ENCODE data around the gene CALCOCO2. TPM values are rescaled to one million over a fixed set of nuclear protein-coding genes. Genes with fewer than 3 reads are reported as not detected.
"Not testable (repeated sequence)": the region's sequence is repeated elsewhere in the genome, so short reads cannot be mapped to it uniquely, and the experiment has no call there.

CALCOCO2 gene
- total RNA-seq, 1 donor from 2014 or later = 142 TPM

- Mint-ChIP-seq H3K36me3 (ENCODE audit: unreplicated experiment) (no peaks in the 10 kb centered on the region), H3K4me3 (ENCODE audit: unreplicated experiment) (no peak overlapping the region), H3K9me3 (ENCODE audit: unreplicated experiment) (peaks cover 14% of the 10 kb centered on the region), H3K27me3 (ENCODE audit: unreplicated experiment) (peaks cover 5% of the 10 kb centered on the region), H3K27ac (ENCODE audit: unreplicated experiment) (no peak overlapping the region), H3K4me1 (ENCODE audit: low read depth, unreplicated experiment) (peaks cover 28% of the 10 kb centered on the region)
- no peak for DNase-seq
- TF ChIP-seq CTCF (IDR thresholded peaks at IDR 0.05; ENCODE audit: partially characterized antibody, unreplicated experiment) = no peak
Measured at GRCh38 chr17:48868916-48869500, 38.2 kb downstream of the CALCOCO2 start.

GRCh38 chr17:48869821-48870318 lies 39.0 kb downstream of the CALCOCO2 start:
- peaks cover 5% of the 10 kb centered on the region for H3K27me3 Mint-ChIP-seq (ENCODE audit: unreplicated experiment)
- TF ChIP-seq CTCF (IDR thresholded peaks at IDR 0.05; ENCODE audit: partially characterized antibody, unreplicated experiment) = no peak
- peak overlapping the region; percentile 11 for H3K27ac Mint-ChIP-seq (ENCODE audit: unreplicated experiment)
- H3K4me3 Mint-ChIP-seq (ENCODE audit: unreplicated experiment) = peak overlapping the region; percentile 13
- H3K36me3 Mint-ChIP-seq (ENCODE audit: unreplicated experiment) = no peaks in the 10 kb centered on the region
- peaks cover 15% of the 10 kb centered on the region for H3K9me3 Mint-ChIP-seq (ENCODE audit: unreplicated experiment)
- DNase-seq = no peak
- peaks cover 30% of the 10 kb centered on the region for H3K4me1 Mint-ChIP-seq (ENCODE audit: low read depth, unreplicated experiment)

- peaks cover 15% of the 10 kb centered on the region for H3K9me3 Mint-ChIP-seq (ENCODE audit: unreplicated experiment)
- no peaks in the 10 kb centered on the region for H3K36me3 Mint-ChIP-seq (ENCODE audit: unreplicated experiment)
- H3K4me1 Mint-ChIP-seq (ENCODE audit: low read depth, unreplicated experiment) = peaks cover 30% of the 10 kb centered on the region
- peaks cover 3% of the 10 kb centered on the region for H3K27me3 Mint-ChIP-seq (ENCODE audit: unreplicated experiment)
- DNase-seq = no peak
- no peak for TF ChIP-seq CTCF (IDR thresholded peaks at IDR 0.05; ENCODE audit: partially characterized antibody, unreplicated experiment)
- H3K4me3 Mint-ChIP-seq (ENCODE audit: unreplicated experiment) = no peak overlapping the region
- H3K27ac Mint-ChIP-seq (ENCODE audit: unreplicated experiment) = peak overlapping the region; percentile 92
Measured at GRCh38 chr17:48871035-48871550, 40.3 kb downstream of the CALCOCO2 start.

- peaks cover 2% of the 10 kb centered on the region for H3K27me3 Mint-ChIP-seq (ENCODE audit: unreplicated experiment)
- TF ChIP-seq CTCF (IDR thresholded peaks at IDR 0.05; ENCODE audit: partially characterized antibody, unreplicated experiment) = no peak
- peaks cover 13% of the 10 kb centered on the region for H3K9me3 Mint-ChIP-seq (ENCODE audit: unreplicated experiment)
- H3K4me1 Mint-ChIP-seq (ENCODE audit: low read depth, unreplicated experiment) = peaks cover 30% of the 10 kb centered on the region
- peak overlapping the region; percentile 12 for H3K4me3 Mint-ChIP-seq (ENCODE audit: unreplicated experiment)
- DNase-seq = peak; percentile 39
- H3K36me3 Mint-ChIP-seq (ENCODE audit: unreplicated experiment) = no peaks in the 10 kb centered on the region
- H3K27ac Mint-ChIP-seq (ENCODE audit: unreplicated experiment) = peak overlapping the region; percentile 92
Measured at GRCh38 chr17:48871551-48872351, 40.9 kb downstream of the CALCOCO2 start.

GRCh38 chr17:48872409-48872808 lies 41.6 kb downstream of the CALCOCO2 start:
- Mint-ChIP-seq H3K4me1 (ENCODE audit: low read depth, unreplicated experiment) (peaks cover 30% of the 10 kb centered on the region), H3K27ac (ENCODE audit: unreplicated experiment) (peak overlapping the region; percentile 92), H3K9me3 (ENCODE audit: unreplicated experiment) (peaks cover 13% of the 10 kb centered on the region), H3K4me3 (ENCODE audit: unreplicated experiment) (peak overlapping the region; percentile 12)
- DNase-seq; H3K36me3 Mint-ChIP-seq (ENCODE audit: unreplicated experiment); H3K27me3 Mint-ChIP-seq (ENCODE audit: unreplicated experiment): not testable (repeated sequence)

Measured in glutamatergic neuron (in vitro differentiated cells).